ENCODE data around the gene MKI67.

The MKI67 gene

GRCh38 chr10:128049226-128050120, 76.8 kb downstream of the MKI67 start:
- no peak for DNase-seq

DNA sequence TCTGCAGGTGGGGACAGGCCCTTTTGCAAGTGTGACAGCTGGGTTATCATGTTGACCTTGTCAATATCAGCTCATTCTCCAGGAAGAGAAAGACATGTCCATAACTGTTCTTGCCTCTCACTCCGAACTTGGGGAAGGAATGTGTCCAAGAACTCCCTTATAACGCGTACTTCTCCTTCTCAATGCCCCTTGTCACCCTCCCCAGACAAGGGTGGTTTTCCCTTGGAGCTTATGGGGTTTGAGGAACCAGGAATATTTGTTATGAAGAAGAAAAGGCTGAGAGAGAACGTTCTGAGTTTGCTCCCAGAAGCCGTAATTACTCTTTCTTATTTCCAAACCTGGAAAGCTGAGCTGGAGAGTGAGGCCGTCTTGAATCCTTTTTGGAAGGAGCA, 77.4 kb downstream of the MKI67 start:
- no peak for DNase-seq

DNA sequence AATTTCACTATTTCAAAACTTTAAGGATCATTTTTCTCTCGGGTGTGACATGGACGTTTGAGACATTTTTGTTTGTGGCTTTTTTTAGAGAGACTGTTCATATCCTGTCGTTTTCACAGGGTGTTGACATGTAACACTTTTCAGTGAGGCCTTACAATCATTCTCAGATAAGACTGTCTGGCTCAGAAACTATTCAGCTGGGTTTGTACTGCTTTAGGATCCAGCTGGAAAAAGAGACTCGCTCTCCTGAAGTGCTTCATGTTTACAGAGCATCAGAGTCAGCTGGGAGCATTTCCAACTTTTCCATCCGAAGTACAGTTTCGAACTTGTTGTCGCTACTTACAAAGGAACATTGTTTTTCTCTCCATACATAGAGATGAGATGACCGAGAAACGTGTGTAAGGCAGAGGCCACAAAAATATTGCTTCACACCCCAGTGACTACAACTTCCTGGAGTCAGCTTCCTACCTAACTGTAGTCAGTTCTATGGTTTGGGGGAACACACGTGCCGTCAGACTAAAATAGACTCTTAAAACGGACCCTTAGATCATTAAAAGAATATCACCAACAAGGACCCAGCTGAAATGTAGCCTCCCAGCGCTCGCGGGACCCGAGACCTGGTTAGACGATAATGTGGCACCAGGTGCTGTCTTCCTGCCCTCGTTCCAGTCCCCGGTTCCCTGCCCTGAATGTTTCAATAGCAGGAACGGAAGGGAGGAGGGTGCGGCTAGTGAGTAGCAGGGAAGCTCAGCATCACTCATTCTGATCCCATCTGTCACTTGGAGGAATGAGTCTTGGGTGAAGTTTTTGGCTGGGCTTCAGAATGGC, 78.0 kb downstream of the MKI67 start:
- no peak for DNase-seq

- DNase-seq = no peak
Observed at GRCh38 chr10:128047351-128047750, 78.9 kb downstream of the MKI67 start.

DNA sequence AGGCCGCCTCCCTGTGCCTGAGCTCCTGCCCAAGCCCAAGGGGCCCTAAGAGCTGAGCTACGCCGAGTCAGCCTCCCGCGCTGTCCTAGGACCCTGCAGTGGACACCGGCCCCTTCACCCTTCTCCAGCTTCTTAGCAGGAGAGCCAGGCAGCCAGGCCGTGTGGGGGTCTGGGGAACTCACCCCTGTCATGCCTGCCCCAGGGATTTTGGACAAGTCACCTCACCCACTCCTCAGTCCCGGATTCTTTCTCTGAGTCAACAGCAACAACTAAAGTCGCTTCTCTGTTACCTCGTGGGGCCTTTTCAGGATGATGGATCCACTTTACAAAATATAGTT, 79.3 kb downstream of the MKI67 start:
- DNase-seq = no peak
